GM19328 (cell line): ENCODE data around the gene FOXJ2.
"Not testable (repeated sequence)": the region's sequence is repeated elsewhere in the genome, so short reads cannot be mapped to it uniquely, and the experiment has no call there.

Experiments used
- ATAC-seq: cut with Tn5 transposase; IDR thresholded peaks from one replicate; pipeline ENCODE4 v1.9.1; 2021; ENCODE audit warnings: mild to moderate bottlenecking, moderate library complexity; ENCODE audit not compliant: unreplicated experiment

Gene FOXJ2

DNA sequence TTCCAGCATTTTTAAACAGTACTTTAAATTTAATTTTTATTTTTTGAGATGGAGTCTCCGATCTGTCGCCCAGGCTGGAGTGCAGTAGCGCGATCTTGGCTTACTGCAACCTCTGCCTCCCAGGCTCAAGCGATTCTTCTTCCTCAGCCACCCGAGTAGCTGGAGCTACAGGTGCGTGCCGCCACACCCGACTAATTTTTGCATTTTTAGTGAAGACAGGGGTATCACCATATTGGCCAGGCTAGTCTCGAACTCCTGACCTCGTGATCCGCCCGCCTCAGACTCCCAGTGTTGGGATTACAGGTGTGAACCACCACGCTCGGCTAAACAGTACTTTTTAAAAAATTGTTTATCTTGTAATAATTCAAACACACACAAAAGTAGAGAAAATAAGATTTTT lies 4.2 kb upstream of the FOXJ2 start:
- no peak for ATAC-seq

- no peak for ATAC-seq
These were observed 2.3 kb upstream of the FOXJ2 start for GRCh38 chr12:8030189-8030588.

GRCh38 chr12:8031017-8031416 lies 1.5 kb upstream of the FOXJ2 start:
- ATAC-seq, result not testable (repeated sequence)

GRCh38 chr12:8031872-8032241 lies 659 bp upstream of the FOXJ2 start:
- no peak for ATAC-seq

- no peak for ATAC-seq
These were observed 883 bp downstream of the FOXJ2 start for GRCh38 chr12:8033153-8034044.

GRCh38 chr12:8034802-8035201 lies 2.3 kb downstream of the FOXJ2 start:
- no peak for ATAC-seq

DNA sequence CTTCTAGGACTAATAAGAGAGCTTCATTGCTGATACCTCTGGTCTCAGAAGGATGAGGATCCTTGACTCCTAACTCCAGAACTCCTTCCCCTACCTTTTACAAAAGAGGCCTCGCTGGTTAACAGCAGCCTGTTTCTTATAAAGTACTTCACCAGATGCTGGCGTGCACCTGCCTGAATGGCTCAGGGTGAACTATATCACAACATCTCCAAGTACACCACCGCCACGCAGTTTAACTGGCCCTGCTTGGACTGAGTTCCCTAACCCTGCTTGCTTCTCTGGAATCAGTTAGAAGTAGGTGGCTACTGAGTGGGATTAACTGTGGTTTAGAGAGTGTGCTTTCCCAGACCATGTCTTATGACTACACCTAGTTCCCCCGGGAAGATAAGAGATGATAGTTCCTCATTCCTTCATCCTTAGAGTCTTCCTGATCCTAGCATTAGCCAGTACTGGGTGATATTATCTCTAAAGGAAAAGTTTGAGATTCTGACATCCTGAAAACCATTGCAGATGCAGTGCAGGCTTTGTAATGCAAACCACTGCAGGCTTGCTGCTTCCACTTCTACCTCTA lies 3.0 kb downstream of the FOXJ2 start:
- ATAC-seq, result no peak

- ATAC-seq, result no peak
These were observed 3.8 kb downstream of the FOXJ2 start for GRCh38 chr12:8036346-8036745.

DNA sequence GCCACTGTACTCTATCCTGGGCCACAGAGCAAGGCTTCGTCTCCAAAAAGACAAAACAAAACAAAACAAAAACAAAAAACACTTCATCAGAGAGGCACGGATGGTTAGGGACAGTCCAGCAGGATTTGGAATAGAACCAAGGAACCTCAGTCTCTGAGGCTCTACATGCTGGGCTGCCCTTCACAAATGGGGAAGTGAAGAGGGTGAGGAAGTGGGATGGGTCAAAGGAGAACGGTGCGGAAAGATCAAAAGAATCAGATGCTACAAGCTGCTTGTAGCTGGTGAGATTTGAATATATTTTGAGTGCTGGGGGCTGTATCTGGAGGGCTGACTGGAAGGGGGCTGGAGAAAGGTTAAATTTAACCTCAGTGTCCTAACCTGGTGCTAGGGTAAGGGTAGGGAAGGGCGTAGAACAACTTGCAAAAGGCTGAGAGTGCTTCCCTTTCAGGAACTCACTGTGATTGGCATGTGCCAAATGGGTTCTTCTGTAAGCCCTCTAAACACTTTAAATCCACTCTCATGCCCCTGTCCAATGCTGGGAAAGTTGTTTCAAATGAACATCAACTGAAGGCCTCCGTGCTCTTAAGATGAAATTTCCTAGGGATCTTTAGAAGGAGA lies 4.6 kb downstream of the FOXJ2 start:
- no peak for ATAC-seq

- no peak for ATAC-seq
These were observed 5.4 kb downstream of the FOXJ2 start for GRCh38 chr12:8037947-8038346.

DNA sequence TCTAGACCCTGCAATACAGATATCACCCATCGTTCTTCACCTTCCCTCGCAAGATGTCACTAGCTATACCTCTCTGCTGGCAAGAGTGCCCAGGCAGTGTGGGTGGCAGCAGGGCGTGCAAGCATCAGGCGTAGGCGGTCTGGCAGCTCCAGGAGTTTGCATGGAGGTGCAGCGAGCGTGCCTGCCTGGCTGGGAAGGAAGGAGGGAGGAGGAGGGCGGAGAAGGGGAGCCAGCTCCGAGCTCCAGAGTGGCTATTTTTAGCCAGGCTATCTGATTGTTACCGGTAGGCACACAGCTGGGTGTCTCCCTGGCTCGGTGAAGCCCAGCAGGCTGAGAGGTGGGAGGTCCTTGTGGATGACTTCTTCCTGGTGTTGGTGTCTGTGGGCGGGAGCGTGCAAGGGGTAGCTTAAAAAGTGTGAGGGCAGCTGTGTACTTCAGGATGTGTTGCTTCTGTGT lies 6.2 kb downstream of the FOXJ2 start:
- ATAC-seq, result no peak

DNA sequence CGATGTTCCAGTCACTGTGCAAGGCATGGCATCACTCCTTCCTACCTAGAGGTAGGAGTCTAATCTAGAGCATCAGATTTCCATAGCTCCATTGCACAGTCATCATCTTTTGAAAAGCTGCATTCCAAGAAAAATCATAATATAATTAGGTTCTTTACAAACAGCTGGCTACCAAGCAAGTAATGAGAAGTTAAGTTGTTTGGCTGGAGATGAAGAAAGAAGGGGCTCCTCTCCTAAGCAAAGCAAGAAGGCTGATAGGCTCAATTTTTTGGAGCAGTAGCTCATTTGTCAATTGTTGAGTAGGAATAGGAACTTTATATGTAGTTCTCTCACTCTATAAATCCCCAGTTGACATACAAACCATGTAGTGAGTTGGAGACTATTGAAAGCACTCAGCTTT lies 8.3 kb downstream of the FOXJ2 start:
- ATAC-seq, result no peak

DNA sequence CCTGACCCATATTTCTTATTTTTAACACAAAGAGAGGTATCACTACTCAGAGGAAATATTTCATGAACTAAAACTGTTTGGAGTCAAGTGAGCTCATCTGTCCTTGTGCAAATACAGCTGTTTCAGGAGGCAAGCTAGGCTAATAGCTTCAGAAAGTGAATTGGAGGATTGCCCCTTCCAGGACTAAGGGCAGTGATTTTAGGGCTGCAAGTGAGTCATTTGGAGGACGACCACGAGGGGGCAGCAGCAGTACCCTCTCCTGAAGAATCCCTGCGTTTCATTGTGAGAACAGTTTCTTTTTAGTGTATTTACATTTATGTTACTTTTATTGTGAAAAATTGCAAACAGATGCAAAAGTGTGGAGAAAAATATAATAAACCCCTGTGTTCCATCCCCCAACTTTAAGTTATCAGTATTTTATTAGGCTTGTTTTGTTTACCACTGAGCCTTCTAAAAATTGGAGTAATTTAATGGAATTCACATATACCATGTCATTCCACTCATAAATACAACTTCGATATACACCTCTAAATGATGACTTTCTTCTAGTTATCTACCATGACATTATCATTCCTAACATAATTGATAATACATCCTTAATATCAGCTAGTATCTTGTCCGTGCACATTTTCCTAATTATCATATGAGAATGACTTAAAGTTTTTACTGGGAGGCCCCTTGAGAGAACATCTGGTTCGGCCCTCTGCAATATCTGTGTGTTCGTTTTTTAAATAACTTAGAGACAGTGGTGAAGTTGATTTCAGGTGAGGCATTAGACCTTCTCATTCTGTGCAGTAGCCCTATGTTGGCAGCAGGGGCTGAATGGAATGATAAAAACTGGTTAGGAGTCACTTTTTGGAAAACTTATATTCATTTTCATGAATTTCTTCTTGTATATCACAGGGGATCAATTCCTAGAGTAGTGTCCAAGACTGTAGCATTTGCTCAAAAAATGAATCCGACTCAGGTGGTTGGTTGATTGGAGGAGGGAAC lies 13.7 kb downstream of the FOXJ2 start:
- no peak for ATAC-seq

DNA sequence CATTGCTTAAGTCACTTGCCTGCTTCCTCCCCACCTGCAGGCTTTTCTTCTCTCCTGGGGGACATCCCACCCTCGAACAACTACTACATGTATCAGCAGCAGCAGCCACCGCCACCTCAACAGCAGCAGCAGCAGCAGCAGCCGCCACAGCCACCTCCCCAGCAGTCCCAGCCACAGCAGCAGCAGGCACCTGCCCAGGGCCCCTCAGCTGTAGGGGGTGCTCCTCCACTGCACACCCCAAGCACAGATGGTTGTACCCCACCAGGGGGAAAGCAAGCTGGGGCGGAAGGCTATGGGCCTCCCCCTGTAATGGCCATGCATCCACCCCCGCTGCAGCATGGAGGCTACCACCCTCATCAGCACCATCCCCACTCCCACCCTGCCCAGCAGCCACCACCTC lies 15.3 kb downstream of the FOXJ2 start:
- no peak for ATAC-seq

- ATAC-seq, result no peak
These were observed 16.4 kb downstream of the FOXJ2 start for GRCh38 chr12:8048906-8049305.

DNA sequence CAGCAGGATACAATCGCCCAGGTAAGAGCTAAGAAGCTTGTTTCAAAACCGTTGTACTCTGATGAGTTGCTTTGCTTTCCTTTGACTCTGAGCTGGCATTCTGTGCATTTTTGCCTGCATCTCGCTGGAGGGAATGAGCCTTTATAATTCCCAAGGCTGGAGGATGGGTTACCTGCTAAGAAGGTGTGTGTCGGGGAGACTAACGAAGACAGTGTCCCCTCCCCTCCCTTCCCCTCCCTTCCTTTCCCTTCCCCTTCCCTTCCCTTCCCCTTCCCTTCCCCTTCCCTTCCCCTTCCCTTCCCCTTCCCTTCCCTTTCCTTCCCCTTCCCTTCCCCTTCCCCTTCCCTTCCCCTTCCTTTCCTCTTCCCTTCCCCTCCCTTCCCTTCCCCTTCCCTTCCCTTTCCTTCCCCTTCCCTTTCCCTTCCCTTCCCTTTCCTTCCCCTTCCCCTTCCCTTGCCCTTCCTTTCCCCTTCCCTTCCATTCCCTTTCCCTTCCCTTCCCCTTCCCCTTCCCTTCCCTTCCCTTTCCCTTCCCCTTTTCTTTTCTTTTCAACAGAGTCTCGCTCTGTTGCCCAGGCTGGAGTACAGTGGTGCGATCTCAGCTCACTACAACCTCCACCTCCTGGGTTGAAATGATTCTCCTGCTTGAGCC lies 18.2 kb downstream of the FOXJ2 start:
- no peak for ATAC-seq

DNA sequence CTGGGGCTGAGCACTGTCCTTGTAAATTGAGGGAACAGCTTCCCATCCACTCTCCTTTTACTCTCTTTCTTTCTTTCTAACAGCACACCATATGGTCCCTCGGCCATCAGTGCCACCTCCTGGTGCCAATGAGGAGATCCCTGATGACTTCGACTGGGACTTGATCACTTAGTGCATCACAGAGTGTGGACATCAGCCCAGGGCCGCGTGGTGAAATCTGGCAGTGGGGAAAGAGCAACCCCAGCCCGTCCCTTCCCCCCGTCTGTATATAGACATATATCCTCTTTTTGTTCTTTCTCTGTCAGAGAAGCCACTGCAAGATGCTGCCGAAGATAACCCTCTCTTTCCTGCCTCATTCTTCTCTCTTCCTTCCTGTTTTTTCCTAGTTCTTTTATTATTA lies 20.2 kb downstream of the FOXJ2 start:
- no peak for ATAC-seq

DNA sequence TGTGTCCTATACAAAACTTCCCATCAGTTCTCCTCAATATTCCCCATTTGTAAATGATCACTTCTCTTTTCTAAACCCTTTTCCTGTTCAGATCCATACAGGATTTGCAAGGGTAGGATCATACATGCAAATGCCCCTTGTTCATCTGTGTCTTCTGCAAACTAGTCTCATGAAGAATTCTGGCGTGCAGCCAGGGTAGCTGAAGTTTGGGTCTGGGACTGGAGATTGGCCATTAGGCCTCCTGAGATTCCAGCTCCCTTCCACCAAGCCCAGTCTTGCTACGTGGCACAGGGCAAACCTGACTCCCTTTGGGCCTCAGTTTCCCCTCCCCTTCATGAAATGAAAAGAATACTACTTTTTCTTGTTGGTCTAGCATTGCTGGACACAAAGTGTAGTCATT lies 22.3 kb downstream of the FOXJ2 start:
- no peak for ATAC-seq

- no peak for ATAC-seq
These were observed 24.8 kb downstream of the FOXJ2 start for GRCh38 chr12:8057306-8057705.

- no peak for ATAC-seq
These were observed 25.3 kb downstream of the FOXJ2 start for GRCh38 chr12:8057839-8058238.
